Ascending aorta (tissue), 2 donors: ENCODE data around the gene CWC15. TPM values are rescaled to one million over a fixed set of nuclear protein-coding genes. Genes with fewer than 3 reads are reported as not detected.
"Not testable (repeated sequence)": the region's sequence is repeated elsewhere in the genome, so short reads cannot be mapped to it uniquely, and the experiment has no call there.

Experiments
- DNase-seq, 2 donors: peaks; one replicate each; pipeline ENCODE4 v3.0.0-alpha.2; 2019; ENCODE audit warnings: low spot score in 2 of 2
- H3K27ac ChIP-seq, 2 donors: fragments of 200-600 bp; sonication (generic); one replicate each; pipeline ENCODE4 v1.5.1; 2016 to 2017; ENCODE audit warnings: mild to moderate bottlenecking in 1 of 2
- H3K27me3 ChIP-seq: fragments of 200-600 bp; sonication (generic); one replicate; pipeline ENCODE4 v1.5.1; 2017
- H3K36me3 ChIP-seq, 2 donors: fragments of 200-600 bp; sonication (generic); one replicate each; pipeline ENCODE4 v1.5.1; 2016
- H3K4me1 ChIP-seq, 2 donors: fragments of 200-600 bp; sonication (generic); one replicate each; pipeline ENCODE4 v1.5.1; 2016 to 2017; ENCODE audit warnings: mild to moderate bottlenecking in 1 of 2
- H3K4me3 ChIP-seq, 2 donors: fragments of 200-600 bp; sonication (generic); one replicate each; pipeline ENCODE4 v1.5.1; 2016 to 2017; ENCODE audit warnings: mild to moderate bottlenecking in 1 of 2
- H3K9me3 ChIP-seq, 2 donors: fragments of 200-600 bp; sonication (generic); one replicate each; pipeline ENCODE4 v1.5.1; 2016
- intact Hi-C: fragments of 100-400 bp; cut with DNase I; formaldehyde crosslinking; loops from one replicate; pipeline ENCODE4 v1.15.1; 2023
- total RNA-seq: library from RNA; depleted of rRNA; stranded (reverse); fragments of >200 nt; gene quantifications from one replicate; pipeline ENCODE4 v1.1.0, GENCODE V29; 2016
- TF ChIP-seq, protein P1 (sequence below), 3 experiments: fragments of 200-600 bp in 2 of 3; fragments of 450-650 bp in 1 of 3; sonication (generic) in 2 of 3; IDR thresholded peaks; one replicate each; pipeline ENCODE4 v1.5.1; 2016 to 2019; ENCODE audit warnings: antibody characterized with exemption in 3 of 3, mild to moderate bottlenecking in 1 of 3, moderate library complexity in 1 of 3

CWC15 gene
- total RNA-seq: 16.2 TPM

DNA sequence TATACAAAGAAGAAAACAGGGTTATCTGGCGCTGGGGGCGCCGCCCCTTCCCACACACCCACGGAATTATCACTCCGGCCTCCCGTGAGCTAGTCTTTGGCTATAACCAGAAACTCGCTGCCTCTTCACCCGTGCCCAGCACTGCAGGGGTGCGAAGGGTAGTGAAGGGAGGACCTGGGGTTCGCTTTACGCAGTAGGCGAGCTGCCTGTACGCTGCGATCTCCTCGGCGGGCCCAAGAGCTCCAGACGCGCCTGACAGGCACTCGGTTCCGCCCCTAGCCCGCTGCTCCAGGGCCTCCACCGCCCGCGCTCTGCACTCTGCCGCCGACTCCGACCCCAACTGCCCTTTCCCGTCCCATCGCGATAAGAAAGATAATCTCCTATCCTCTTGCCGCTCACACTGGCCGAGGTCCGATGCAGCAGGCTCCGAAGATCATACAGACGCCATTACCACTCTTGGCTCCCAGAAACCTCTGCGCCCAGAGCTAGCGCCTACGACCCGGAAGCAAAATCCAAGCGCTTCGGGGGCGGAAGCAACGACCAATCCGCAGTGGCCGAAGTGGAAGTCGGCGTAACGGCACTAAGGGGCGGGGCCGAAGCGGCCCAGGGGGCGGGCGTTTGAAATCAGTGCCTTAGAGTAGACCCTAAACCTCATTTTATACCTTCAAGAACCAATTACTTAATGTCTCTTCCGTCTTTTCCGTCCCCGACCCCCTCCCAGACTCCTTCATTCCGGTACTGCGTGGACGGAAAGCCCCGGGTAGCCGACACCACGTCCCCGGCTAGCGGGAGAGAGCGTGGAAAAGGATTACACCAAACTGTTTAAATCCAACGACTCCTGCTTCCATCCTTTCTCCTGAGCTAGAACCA is at the start of gene CWC15, which contains the start of gene KDM4D:
CWC15 (minus strand) TSS at position 458 of the 870 bp plus-strand sequence. CDS start 1,371 bp downstream, outside the sequence.
KDM4D (plus strand) TSS at position 611 of the 870 bp plus-strand sequence. CDS start 23,664 bp downstream, outside the sequence.
- Histone ChIP-seq H3K4me3 (peak within 1 kb of the TSS; percentile 69 to 96), H3K36me3 (peaks cover 31 to 32% of the 10 kb centered on the region in 2 donors), H3K27ac (peak within 1 kb of the TSS; percentile 76 to 82), H3K27me3 (no peaks in the 10 kb centered on the region), H3K4me1 (peaks cover 0 to 8% of the 10 kb centered on the region in 2 donors), H3K9me3 (no peaks in the 10 kb centered on the region)
- TF ChIP-seq, protein P1, sequence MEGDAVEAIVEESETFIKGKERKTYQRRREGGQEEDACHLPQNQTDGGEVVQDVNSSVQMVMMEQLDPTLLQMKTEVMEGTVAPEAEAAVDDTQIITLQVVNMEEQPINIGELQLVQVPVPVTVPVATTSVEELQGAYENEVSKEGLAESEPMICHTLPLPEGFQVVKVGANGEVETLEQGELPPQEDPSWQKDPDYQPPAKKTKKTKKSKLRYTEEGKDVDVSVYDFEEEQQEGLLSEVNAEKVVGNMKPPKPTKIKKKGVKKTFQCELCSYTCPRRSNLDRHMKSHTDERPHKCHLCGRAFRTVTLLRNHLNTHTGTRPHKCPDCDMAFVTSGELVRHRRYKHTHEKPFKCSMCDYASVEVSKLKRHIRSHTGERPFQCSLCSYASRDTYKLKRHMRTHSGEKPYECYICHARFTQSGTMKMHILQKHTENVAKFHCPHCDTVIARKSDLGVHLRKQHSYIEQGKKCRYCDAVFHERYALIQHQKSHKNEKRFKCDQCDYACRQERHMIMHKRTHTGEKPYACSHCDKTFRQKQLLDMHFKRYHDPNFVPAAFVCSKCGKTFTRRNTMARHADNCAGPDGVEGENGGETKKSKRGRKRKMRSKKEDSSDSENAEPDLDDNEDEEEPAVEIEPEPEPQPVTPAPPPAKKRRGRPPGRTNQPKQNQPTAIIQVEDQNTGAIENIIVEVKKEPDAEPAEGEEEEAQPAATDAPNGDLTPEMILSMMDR (IDR thresholded peaks at IDR 0.05): no peak
- peak; percentile 86 to 96 for DNase-seq
- intact Hi-C loops: loop anchor here (1.0 to 10.0 kb wide), 8 partner anchors 95 to 1419 kb away; partner anchors contain the start of genes AMOTL1, FAM76B, JRKL and SESN3

- H3K27me3 ChIP-seq, H3K9me3 ChIP-seq, DNase-seq, H3K4me1 ChIP-seq, H3K36me3 ChIP-seq, H3K4me3 ChIP-seq, intact Hi-C loops, H3K27ac ChIP-seq: not testable (repeated sequence)
These were observed 48.1 kb upstream of the CWC15 start for GRCh38 chr11:95021468-95021867.

- TF ChIP-seq, protein P1 (IDR thresholded peaks at IDR 0.05): no peak
- Histone ChIP-seq H3K4me3 (no peak overlapping the region), H3K36me3 (no peaks in the 10 kb centered on the region), H3K27ac (no peak overlapping the region), H3K9me3 (no peaks in the 10 kb centered on the region), H3K27me3 (no peaks in the 10 kb centered on the region), H3K4me1 (no peaks in the 10 kb centered on the region)
- no peak for DNase-seq
- intact Hi-C loops: no loop called here
These were observed 42.8 kb upstream of the CWC15 start for GRCh38 chr11:95016139-95016538.

GRCh38 chr11:95014184-95014821 is 40.9 kb upstream of the CWC15 start:
- TF ChIP-seq, protein P1 (IDR thresholded peaks at IDR 0.05): no peak
- H3K27ac ChIP-seq: no peak overlapping the region

DNA sequence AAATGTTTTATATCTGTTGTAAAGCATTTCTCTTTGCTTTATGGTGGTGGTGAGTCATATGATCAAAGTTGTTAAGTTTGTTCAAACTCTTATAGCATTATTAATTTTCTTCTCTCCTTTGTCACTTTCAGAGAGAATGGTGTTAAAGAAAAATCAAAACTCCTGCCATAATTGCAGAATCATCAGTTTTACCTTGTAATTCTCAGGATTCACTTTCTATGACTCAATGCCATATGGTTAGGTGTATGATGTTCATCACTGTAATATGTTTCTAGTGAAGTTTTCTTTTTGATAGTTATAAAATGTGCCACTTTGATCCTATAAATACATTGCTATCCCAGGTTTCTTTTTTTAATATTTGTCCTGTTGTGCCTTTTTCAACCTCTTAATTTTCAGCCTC is 38.0 kb upstream of the CWC15 start:
- no peak overlapping the region for H3K27ac ChIP-seq
- TF ChIP-seq, protein P1 (IDR thresholded peaks at IDR 0.05): no peak
- H3K36me3 ChIP-seq: no peaks in the 10 kb centered on the region
- no peaks in the 10 kb centered on the region for H3K4me1 ChIP-seq
- DNase-seq: no peak
- no peaks in the 10 kb centered on the region for H3K9me3 ChIP-seq
- no peak overlapping the region for H3K4me3 ChIP-seq
- H3K27me3 ChIP-seq: no peaks in the 10 kb centered on the region
- intact Hi-C loops: no loop called here

More at GRCh38 chr11:95014184-95014821, 40.9 kb upstream of the CWC15 start:
- no peak for DNase-seq
- intact Hi-C loops: no loop called here
- Histone ChIP-seq H3K27me3 (no peaks in the 10 kb centered on the region), H3K9me3 (no peaks in the 10 kb centered on the region), H3K36me3 (no peaks in the 10 kb centered on the region), H3K4me1 (no peaks in the 10 kb centered on the region), H3K4me3 (no peak overlapping the region)

DNA sequence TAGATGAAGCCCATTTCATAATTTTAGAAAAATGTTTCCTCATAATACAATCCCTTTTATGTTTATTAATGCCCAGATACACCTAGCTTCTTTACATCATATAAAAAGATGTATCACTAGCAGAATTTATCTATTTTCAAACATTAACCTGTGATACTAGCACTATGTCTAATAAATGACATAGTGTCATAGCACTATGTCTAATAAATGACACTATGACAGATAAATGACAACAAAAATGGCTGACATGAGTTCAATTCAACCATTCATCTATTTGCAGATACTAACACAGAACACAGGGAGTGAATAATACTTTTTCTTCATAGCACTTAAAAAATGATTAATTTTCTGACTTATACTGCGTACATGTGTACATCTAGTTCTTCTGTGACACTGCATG is 32.3 kb upstream of the CWC15 start:
- no peaks in the 10 kb centered on the region for H3K36me3 ChIP-seq
- intact Hi-C loops: no loop called here
- no peak overlapping the region for H3K4me3 ChIP-seq
- no peak for DNase-seq
- H3K27ac ChIP-seq: no peak overlapping the region
- no peaks in the 10 kb centered on the region for H3K4me1 ChIP-seq
- TF ChIP-seq, protein P1 (IDR thresholded peaks at IDR 0.05): no peak
- no peaks in the 10 kb centered on the region for H3K27me3 ChIP-seq
- no peaks in the 10 kb centered on the region for H3K9me3 ChIP-seq
